ENCODE results near the gene EHD2. TPM values are rescaled to one million over a fixed set of nuclear protein-coding genes. Genes with fewer than 3 reads are reported as not detected.
A peak's percentile ranks its signal among the peaks of the same experiment; 100 is the strongest.
"Not testable (repeated sequence)": the region's sequence is repeated elsewhere in the genome, so short reads cannot be mapped to it uniquely, and the experiment has no call there.

The EHD2 gene
- total RNA-seq, 1 experiment from 2014 or later: 0.53 TPM

- in situ Hi-C loops (cut with HindIII; ENCODE audit: low pct_unique_long_range_greater_than_20kb, low sequenced_read_pairs): no loop called here
- DNase-seq (ENCODE audit: low read depth, low spot score): peak; percentile 47
These were observed 65.1 kb downstream of the EHD2 start, which contains the start of gene SELENOW for GRCh38 chr19:47778049-47778953. SELENOW (plus strand) TSS chr19:47778703; CDS start chr19:47778786, 83 bp downstream.

- DNase-seq (ENCODE audit: low read depth, low spot score): no peak
- in situ Hi-C loops (cut with HindIII; ENCODE audit: low pct_unique_long_range_greater_than_20kb, low sequenced_read_pairs): no loop called here
These were observed 65.7 kb downstream of the EHD2 start for GRCh38 chr19:47778954-47779351.

- in situ Hi-C loops (cut with HindIII; ENCODE audit: low pct_unique_long_range_greater_than_20kb, low sequenced_read_pairs): no loop called here
- no peak for DNase-seq (ENCODE audit: low read depth, low spot score)
These were observed 66.4 kb downstream of the EHD2 start for GRCh38 chr19:47779524-47780214.

DNA sequence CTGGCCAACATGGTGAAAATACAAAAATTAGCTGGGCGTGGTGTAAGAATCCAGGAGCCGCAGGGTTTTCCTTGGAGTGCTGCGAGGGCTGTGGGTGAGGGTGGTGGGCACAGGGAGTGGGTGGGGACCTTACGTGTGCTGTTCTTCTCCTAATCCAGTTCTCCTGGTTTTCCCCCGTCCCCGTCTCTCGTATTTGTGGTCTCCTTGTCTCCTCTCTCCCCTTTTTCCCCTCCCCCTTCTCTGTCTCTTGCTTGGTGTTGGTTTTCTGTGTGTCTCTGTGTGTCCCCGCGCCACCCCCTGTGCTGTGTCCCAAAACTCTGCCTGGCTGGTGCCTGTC is 67.0 kb downstream of the EHD2 start:
- DNase-seq (ENCODE audit: low read depth, low spot score): no peak
- in situ Hi-C loops (cut with HindIII; ENCODE audit: low pct_unique_long_range_greater_than_20kb, low sequenced_read_pairs): no loop called here

GRCh38 chr19:47781590-47782262 is 68.5 kb downstream of the EHD2 start:
- in situ Hi-C loops (cut with HindIII; ENCODE audit: low pct_unique_long_range_greater_than_20kb, low sequenced_read_pairs): no loop called here

DNA sequence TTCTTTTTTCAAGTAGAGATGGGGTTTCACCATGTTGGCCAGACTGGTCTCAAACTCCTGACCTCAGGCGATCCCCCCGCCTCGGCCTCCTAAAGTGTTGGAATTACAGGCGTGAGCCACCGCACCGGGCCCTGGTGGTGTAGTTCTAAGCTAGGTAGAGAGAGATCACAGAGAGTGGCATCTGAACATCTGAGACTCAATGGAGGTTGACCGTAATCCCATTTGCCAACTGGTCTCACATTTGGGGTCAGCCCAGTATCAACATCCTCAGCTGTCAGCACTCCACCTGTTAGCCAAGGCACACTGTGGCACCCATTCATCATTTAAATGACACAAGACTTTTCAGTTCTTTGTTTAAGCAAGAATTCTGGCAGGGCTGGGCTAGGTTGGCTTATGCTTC is 73.3 kb downstream of the EHD2 start:
- in situ Hi-C loops (cut with HindIII; ENCODE audit: low pct_unique_long_range_greater_than_20kb, low sequenced_read_pairs): no loop called here
- no peak for DNase-seq (ENCODE audit: low read depth, low spot score)

More at GRCh38 chr19:47781590-47782262, 68.5 kb downstream of the EHD2 start:
- no peak for DNase-seq (ENCODE audit: low read depth, low spot score)

GRCh38 chr19:47787307-47787706 is 74.1 kb downstream of the EHD2 start:
- DNase-seq (ENCODE audit: low read depth, low spot score); in situ Hi-C loops (cut with HindIII; ENCODE audit: low pct_unique_long_range_greater_than_20kb, low sequenced_read_pairs): not testable (repeated sequence)

DNA sequence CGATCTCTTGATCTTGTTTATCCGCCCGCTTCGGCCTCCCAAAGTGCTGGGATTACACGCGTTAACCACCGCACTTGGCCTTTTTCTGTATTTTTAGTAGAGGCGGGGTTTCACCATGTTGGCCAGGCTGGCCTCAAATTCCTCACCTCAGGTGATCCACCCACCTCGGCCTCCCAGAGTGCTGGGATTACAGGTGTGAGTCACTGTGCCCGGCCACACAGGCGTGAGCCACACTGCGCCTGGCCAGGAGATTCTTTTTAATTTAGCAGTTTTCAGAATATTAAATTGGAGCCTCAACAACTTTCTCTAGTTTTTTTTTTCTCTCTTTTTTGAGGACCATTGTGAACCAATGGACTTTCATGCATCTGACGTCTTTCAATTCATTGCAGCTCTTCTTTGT is 76.6 kb downstream of the EHD2 start:
- DNase-seq (ENCODE audit: low read depth, low spot score); in situ Hi-C loops (cut with HindIII; ENCODE audit: low pct_unique_long_range_greater_than_20kb, low sequenced_read_pairs): not testable (repeated sequence)

DNA sequence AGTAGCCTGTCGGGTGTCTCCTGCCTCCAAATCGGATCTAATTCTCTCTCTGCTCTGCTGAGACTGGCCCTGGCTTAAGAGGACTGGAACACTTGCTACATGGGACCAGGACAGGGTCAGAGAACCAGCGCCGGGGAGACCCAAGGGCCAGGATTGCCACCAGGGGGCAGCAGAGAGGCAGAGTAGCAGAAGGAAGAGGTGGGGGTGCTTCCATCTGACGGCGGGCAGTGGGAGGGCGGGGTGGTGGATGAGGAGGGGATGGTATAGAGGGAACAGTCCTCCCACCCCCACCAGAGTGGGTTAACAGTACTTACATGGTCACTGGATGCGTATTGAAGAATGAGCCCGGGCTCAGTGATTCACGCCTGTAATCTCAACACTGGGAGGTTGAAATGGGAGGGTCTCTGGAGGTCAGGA is 77.2 kb downstream of the EHD2 start:
- DNase-seq (ENCODE audit: low read depth, low spot score): peak; percentile 86
- in situ Hi-C loops (cut with HindIII; ENCODE audit: low pct_unique_long_range_greater_than_20kb, low sequenced_read_pairs): no loop called here

GRCh38 chr19:47792616-47793015 is 79.4 kb downstream of the EHD2 start:
- DNase-seq (ENCODE audit: low read depth, low spot score): no peak
- in situ Hi-C loops (cut with HindIII; ENCODE audit: low pct_unique_long_range_greater_than_20kb, low sequenced_read_pairs): no loop called here

Small RNA genes within 50 kb of the gene (small RNA-seq; reads per million reads assigned to genes)
- 0 reads per million in 2 experiments for gene SNORD23

Other genes starting within 250 kb of the EHD2 start
- gene SLC8A2, start 241.5 kb upstream of the EHD2 start, total RNA-seq (2014; rRNA removed; shearing (Covaris generic)): 1.2 and 1.7 TPM in 2 replicates
- gene KPTN, start 229.2 kb upstream of the EHD2 start, total RNA-seq (2014; rRNA removed; shearing (Covaris generic)): 6.9 and 14.6 TPM in 2 replicates
- 126 and 147 TPM in 2 replicates for gene NAPA, start 198.4 kb upstream of the EHD2 start, total RNA-seq (2014; rRNA removed; shearing (Covaris generic))
- not detected in 2 replicates for gene ZNF541, start 140.3 kb upstream of the EHD2 start, total RNA-seq (2014; rRNA removed; shearing (Covaris generic))
- 2.2 and 3.8 TPM in 2 replicates for gene BICRA, start 104.3 kb upstream of the EHD2 start, total RNA-seq (2014; rRNA removed; shearing (Covaris generic))
- 98.2 and 120 TPM in 2 replicates for gene NOP53, start 32.1 kb downstream of the EHD2 start, total RNA-seq (2014; rRNA removed; shearing (Covaris generic))
- 206 and 228 TPM in 2 replicates for gene SELENOW, start 65.3 kb downstream of the EHD2 start, total RNA-seq (2014; rRNA removed; shearing (Covaris generic))
- gene TPRX1, start 91.1 kb downstream of the EHD2 start, total RNA-seq (2014; rRNA removed; shearing (Covaris generic)): not detected in 2 replicates
- gene CRX, start 108.5 kb downstream of the EHD2 start, total RNA-seq (2014; rRNA removed; shearing (Covaris generic)): not detected in 2 replicates
- not detected in 2 replicates for gene TPRX2, start 145.8 kb downstream of the EHD2 start, total RNA-seq (2014; rRNA removed; shearing (Covaris generic))
- gene SULT2A1, start 172.9 kb downstream of the EHD2 start, total RNA-seq (2014; rRNA removed; shearing (Covaris generic)): 0.16 and 0.21 TPM in 2 replicates